Smooth muscle cell of the brain vasculature (primary cell): ENCODE measurements around the gene MYO5B.
"Not testable (repeated sequence)": the region's sequence is repeated elsewhere in the genome, so short reads cannot be mapped to it uniquely, and the experiment has no call there.

Source experiments
- DNase-seq: peaks from one replicate; pipeline ENCODE4 v3.0.0-alpha.2; 2012; ENCODE audit warnings: low read depth, low spot score

Gene MYO5B

GRCh38 chr18:50104421-50104820 is 90.5 kb downstream of the MYO5B start:
- no peak for DNase-seq

- peak; percentile 6 for DNase-seq
Measured at GRCh38 chr18:50099725-50100407, 95.1 kb downstream of the MYO5B start.

DNA sequence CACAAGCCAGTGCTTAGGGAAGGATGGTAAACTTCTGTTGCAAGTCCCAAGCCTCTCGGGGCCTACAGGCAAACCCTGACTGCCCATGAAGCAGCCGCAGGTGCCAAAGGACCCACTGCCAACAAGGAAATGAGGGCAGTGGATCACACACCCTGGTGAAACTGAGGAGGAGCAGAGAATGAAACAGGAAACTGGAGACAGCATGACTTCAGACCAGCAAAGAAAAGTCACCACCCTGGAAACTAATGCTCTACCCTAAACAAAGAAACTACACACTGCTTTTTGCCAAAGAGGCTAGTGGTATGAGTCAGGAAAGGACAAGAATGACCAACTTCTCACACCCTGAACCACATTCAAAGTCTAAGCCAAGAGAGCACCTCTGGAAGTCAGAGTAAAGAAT is 97.2 kb downstream of the MYO5B start:
- DNase-seq = no peak

DNA sequence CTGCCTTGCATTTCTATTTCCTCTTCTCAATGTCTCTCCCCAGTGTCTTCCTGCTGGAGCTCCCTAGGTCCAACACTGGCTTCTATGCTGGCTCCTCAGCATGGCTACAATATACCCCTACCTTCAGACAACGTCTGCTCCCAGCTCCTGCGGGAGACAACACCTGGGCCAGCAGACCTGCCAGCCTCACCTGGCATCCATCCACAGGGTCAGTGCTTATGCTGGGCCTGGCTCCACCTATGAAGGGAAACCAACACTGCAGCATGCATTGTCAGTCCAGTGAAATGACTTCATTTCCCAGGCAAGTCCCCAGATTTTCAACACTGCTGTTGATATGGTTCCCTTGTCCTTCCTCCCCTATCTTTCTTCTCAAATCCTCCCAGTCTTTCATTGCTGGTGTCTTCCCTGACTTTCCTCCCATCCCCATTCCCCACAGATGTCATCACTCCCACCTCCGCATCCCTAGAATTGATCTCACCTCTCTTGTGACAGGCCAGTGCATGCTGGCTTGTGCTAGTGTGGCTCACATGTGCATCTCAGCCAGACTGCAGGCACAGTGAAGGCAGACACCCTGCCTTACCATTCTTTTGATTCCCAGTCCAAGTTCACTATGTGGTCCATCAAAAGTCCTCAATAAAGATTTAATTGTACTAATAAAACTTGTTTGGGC is 98.0 kb downstream of the MYO5B start:
- DNase-seq = no peak

GRCh38 chr18:50094786-50095185 is 100.2 kb downstream of the MYO5B start:
- DNase-seq = not testable (repeated sequence)

- no peak for DNase-seq
Measured at GRCh38 chr18:50094221-50094773, 100.7 kb downstream of the MYO5B start.

DNA sequence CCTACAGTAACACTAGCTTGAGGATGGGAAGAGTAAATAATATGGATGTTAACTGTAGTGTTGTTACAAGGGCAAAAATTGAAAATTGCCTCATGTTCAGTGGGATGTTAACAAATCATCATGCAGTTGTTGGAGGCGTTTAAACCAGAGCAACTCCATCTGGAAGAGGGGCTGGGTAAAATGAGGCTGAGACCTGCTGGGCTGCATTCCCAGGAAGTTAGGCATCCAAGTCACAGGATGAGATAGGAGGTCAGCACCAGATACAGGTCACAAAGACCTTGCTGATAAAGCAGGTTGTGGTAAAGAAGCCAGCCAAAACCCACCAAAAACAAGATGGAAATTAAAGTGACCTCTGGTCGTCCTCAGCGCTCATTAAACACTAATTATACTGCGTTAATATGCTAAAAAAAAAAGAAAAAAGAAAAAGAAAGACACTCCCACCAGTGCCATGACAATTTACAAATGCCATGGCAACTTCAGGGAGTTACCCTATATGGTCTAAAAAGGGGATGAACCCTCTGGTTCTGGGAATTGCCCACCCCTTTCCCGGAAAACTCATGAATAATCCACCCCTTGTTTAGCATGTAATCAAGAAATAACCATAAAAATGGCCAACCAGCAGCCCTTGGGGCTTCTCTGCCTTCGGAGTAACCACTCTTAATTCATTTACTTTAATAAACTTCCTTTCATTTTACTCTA is 101.4 kb downstream of the MYO5B start:
- no peak for DNase-seq

GRCh38 chr18:50092245-50092805 is 102.6 kb downstream of the MYO5B start:
- DNase-seq = no peak

DNA sequence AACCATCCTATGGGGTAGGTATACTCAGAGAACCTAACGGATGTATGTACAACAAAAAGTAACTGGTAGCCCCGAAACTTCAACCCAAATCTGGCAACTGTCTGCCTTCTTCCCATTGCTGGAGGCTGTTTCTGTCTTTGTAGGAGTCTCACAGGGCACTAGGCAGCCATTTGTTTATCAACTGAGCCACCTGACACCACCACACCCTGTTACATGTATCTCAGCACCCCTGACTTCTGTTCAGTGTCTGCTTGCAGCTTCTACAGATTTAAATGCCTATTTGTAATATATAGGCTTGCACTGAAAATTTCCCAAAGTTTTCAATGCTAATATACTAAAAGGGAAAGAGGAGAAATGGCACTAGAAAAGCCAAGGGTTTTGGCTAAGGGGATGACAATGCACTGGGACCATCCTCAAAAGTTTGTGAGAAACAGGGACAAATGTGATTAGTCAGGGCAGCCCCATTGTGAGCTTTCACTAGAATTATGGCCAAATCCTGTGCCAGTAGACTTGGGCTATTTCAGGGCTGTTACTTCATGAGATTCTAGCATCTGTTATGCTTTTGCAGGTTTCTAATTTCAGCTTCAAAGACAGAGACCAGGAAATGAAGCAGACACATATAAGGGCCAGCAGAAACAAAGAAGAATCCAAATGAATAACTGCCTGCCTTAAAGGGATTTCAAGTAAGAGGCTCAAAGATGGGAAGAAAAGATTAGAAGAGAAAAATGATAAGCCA is 103.3 kb downstream of the MYO5B start:
- no peak for DNase-seq

DNA sequence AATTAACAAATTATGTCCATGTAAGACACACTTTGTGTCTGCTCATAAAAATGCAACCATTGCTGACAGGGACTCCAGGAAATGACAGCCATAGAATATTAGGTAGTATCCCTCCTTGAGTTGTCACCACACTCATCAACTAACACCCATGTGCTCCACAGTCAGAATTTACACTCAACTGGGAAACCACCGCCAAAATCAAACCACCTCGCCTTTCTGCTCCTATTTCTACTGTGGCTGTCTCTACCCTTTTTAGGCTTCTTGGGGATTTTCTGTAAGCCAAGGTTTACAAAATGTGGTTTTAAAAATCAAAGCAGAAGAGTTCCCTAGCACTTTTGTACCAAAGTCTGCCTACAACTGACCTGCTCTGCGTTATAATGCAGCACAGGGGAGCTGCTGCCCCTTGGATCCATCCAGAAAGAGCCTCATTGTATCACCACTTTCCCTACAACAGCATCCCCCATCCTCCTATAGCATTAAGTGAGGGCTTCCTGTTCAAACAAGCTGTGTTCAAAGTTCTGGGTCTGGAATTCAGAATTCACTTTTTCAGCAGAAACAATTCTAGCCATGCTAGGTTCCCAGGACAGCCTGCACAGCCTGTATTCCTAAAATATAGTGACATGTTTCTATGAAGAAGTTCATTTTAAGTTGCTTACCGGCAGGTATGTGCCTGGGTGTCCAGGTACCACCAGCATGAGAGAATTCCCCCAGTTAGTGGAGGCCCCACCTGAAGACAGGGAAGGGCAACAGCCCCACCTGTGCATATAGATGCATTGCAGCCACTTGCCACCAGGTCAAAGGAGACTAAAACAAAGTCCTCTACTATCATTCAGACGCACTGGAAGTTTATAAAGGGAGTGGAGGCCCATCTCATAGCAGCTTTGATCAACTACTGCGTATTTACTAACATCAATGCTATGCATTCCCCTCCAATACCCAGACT is 104.3 kb downstream of the MYO5B start:
- DNase-seq = no peak

GRCh38 chr18:50089702-50090101 is 105.2 kb downstream of the MYO5B start:
- no peak for DNase-seq

GRCh38 chr18:50083708-50084107 is 111.2 kb downstream of the MYO5B start:
- DNase-seq = no peak

- no peak for DNase-seq
Measured at GRCh38 chr18:50080932-50081560, 113.9 kb downstream of the MYO5B start.

- no peak for DNase-seq
Measured at GRCh38 chr18:50080316-50080715, 114.6 kb downstream of the MYO5B start.

- DNase-seq = no peak
Measured at GRCh38 chr18:50079571-50080295, 115.2 kb downstream of the MYO5B start.

DNA sequence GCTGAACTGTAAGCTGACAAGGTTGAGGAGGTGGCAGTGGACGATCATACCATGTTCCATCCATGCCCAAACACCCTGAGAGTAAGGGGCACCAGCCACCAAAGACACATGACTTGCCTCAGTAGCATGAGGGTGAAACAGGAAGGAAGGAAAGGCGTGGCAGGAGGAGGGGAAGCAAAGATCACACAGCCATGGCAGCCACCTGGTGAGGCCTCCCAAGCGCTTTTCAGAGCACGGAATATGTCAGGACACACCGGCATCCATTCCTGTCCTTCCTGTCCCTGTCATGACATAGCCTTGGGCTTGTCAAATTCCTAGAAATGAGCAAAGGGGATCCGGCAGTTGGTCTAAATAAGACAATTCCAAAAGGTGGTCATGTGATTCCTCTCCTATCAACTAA is 118.7 kb downstream of the MYO5B start:
- no peak for DNase-seq

- DNase-seq = no peak
Measured at GRCh38 chr18:50075772-50076171, 119.2 kb downstream of the MYO5B start.

- DNase-seq = no peak
Measured at GRCh38 chr18:50074404-50074803, 120.5 kb downstream of the MYO5B start.

- DNase-seq = no peak
Measured at GRCh38 chr18:50073319-50073718, 121.6 kb downstream of the MYO5B start.
